H1 (cell line): Measurements from ENCODE around the gene TSC2. TPM values are rescaled to one million over a fixed set of nuclear protein-coding genes. Genes with fewer than 3 reads are reported as not detected.
A peak's percentile ranks its signal among the peaks of the same experiment; 100 is the strongest.

Experiments used
- CTCF ChIA-PET: fragments of 300-600 bp; sonication (Branson Sonifier 250); formaldehyde crosslinking; loops from one replicate; lab custom pipeline; 2021; ENCODE audit not compliant: partially characterized antibody; lab: Charles Lee
- POLR2A ChIA-PET: fragments of 300-600 bp; sonication (Branson Sonifier 250); formaldehyde crosslinking; loops from one replicate; lab custom pipeline; 2021; ENCODE audit warnings: inconsistent platforms; ENCODE audit not compliant: partially characterized antibody; lab: Charles Lee
- DNase-seq, 2 experiments: peaks; one replicate each; pipeline versions ENCODE4 v3.0.0 to v3.0.0-alpha.2; 2010 to 2022; ENCODE audit warnings: low spot score in 2 of 2, low read depth in 1 of 2, mixed read lengths in 1 of 2
- FAIRE-seq: peaks from 2 replicates; lab custom pipeline; 2011; peaks lifted over from hg19 to GRCh38; lab: Jason Lieb, UNC
- H2AFZ ChIP-seq: 2 replicates; pipeline ENCODE4 v1.8.1; 2012; ENCODE audit warnings: low read length, inconsistent platforms
- H2AK5ac ChIP-seq: 2 replicates; pipeline ENCODE4 v1.6.1; 2013; ENCODE audit warnings: low read depth, low read length
- H2BK120ac ChIP-seq: replicated peaks from 2 replicates; pipeline ENCODE3; 2013; ENCODE audit warnings: low read depth, low read length, inconsistent platforms
- H2BK12ac ChIP-seq: 2 replicates; pipeline ENCODE4 v1.6.1; 2013; ENCODE audit warnings: low read depth, low read length
- H2BK15ac ChIP-seq: 2 replicates; pipeline ENCODE4 v1.6.1; 2013; ENCODE audit warnings: low read length
- H2BK20ac ChIP-seq: 2 replicates; pipeline ENCODE4 v1.6.1; 2013; ENCODE audit warnings: low read length
- H2BK5ac ChIP-seq: 2 replicates; pipeline ENCODE4 v1.6.1; 2013; ENCODE audit warnings: low read depth, low read length
- H3K14ac ChIP-seq: 2 replicates; pipeline ENCODE4 v1.6.1; 2013; ENCODE audit warnings: inconsistent platforms; ENCODE audit not compliant: insufficient read length
- H3K18ac ChIP-seq: 2 replicates; pipeline ENCODE4 v1.6.1; 2013; ENCODE audit warnings: low read length; ENCODE audit errors: extremely low read depth
- H3K23ac ChIP-seq: 2 replicates; pipeline ENCODE4 v1.6.1; 2013; ENCODE audit warnings: inconsistent platforms; ENCODE audit not compliant: insufficient read length
- H3K23me2 ChIP-seq: 2 replicates; pipeline ENCODE4 v1.6.1; 2013; ENCODE audit warnings: low read depth, low read length
- H3K27ac ChIP-seq: 2 replicates; pipeline ENCODE4 v1.6.1; 2011; ENCODE audit warnings: low read depth, low read length, inconsistent platforms
- H3K27me3 ChIP-seq, 4 experiments: replicated peaks in 1 of 4; 1 replicate in 1 of 4; 2 replicates in 3 of 4; pipeline versions ENCODE4 v1.6.1 to v1.8.1; 2011 to 2013; ENCODE audit warnings: low read length in 3 of 4, mild to moderate bottlenecking in 3 of 4, inconsistent platforms in 2 of 4, mixed read lengths in 2 of 4, moderate library complexity in 1 of 4; ENCODE audit not compliant: control insufficient read depth in 3 of 4, insufficient read depth in 3 of 4; ENCODE audit errors: extremely low read depth in 1 of 4
- H3K36me3 ChIP-seq, 4 experiments: 2 replicates each; pipeline versions ENCODE4 v1.6.1 to v1.8.1; 2011 to 2013; ENCODE audit warnings: mild to moderate bottlenecking in 4 of 4, low read length in 3 of 4, moderate library complexity in 2 of 4, control low read depth in 1 of 4, inconsistent platforms in 1 of 4; ENCODE audit not compliant: insufficient read depth in 4 of 4, control insufficient read depth in 2 of 4
- H3K4ac ChIP-seq: replicated peaks from 2 replicates; pipeline ENCODE3; 2013; ENCODE audit warnings: low read length, low read depth, mixed read lengths, inconsistent platforms; ENCODE audit not compliant: insufficient read length
- H3K4me1 ChIP-seq, 4 experiments: replicated peaks in 1 of 4; 1 replicate in 1 of 4; 2 replicates in 3 of 4; pipeline versions ENCODE4 v1.6.1 to v1.8.1; 2011 to 2013; ENCODE audit warnings: low read length in 3 of 4, inconsistent platforms in 2 of 4, mixed read lengths in 1 of 4; ENCODE audit not compliant: insufficient read depth in 4 of 4, control insufficient read depth in 3 of 4
- H3K4me2 ChIP-seq, 2 experiments: 2 replicates each; pipeline versions ENCODE4 v1.6.1 to v1.8.1; 2011 to 2013; ENCODE audit warnings: low read depth in 2 of 2, low read length in 2 of 2, control low read depth in 1 of 2, inconsistent platforms in 1 of 2, mild to moderate bottlenecking in 1 of 2; ENCODE audit not compliant: insufficient read depth in 1 of 2
- H3K4me3 ChIP-seq, 4 experiments: fragments of 200-600, 300-600 bp in 1 of 4; sonication (generic), shearing (Covaris generic), sonication (Bioruptor Twin) in 1 of 4; 2 replicates each; pipeline versions ENCODE4 v1.5.1 to v1.8.1; 2011 to 2016; ENCODE audit warnings: low read length in 4 of 4, low read depth in 3 of 4, control low read depth in 2 of 4, inconsistent platforms in 2 of 4, mild to moderate bottlenecking in 2 of 4, mixed read lengths in 1 of 4, moderate library complexity in 1 of 4; ENCODE audit not compliant: insufficient read depth in 2 of 4; ENCODE audit errors: extremely low read depth in 1 of 4
- H3K56ac ChIP-seq: replicated peaks from 2 replicates; pipeline ENCODE3; 2013; ENCODE audit warnings: low read depth, mild to moderate bottlenecking, mixed read lengths, low read length, inconsistent platforms; ENCODE audit not compliant: insufficient read length
- H3K79me1 ChIP-seq: 2 replicates; pipeline ENCODE4 v1.6.1; 2013; ENCODE audit warnings: low read depth, low read length, control low read depth
- H3K79me2 ChIP-seq, 2 experiments: 2 replicates each; pipeline versions ENCODE4 v1.6.1 to v1.8.1; 2012 to 2013; ENCODE audit warnings: low read length in 2 of 2, mild to moderate bottlenecking in 2 of 2, inconsistent platforms in 1 of 2; ENCODE audit not compliant: insufficient read depth in 2 of 2, control insufficient read depth in 1 of 2
- H3K9ac ChIP-seq, 4 experiments: replicated peaks in 1 of 4; 1 replicate in 1 of 4; 2 replicates in 3 of 4; pipeline versions ENCODE4 v1.6.1 to v1.8.1; 2011 to 2013; ENCODE audit warnings: low read depth in 3 of 4, low read length in 3 of 4, control low read depth in 2 of 4, mild to moderate bottlenecking in 2 of 4, moderate library complexity in 2 of 4, inconsistent platforms in 1 of 4; ENCODE audit errors: extremely low read depth in 1 of 4
- H3K9me3 ChIP-seq, 2 experiments: 2 replicates each; pipeline versions ENCODE4 v1.6.1 to v1.8.1; 2012 to 2013; ENCODE audit warnings: mild to moderate bottlenecking in 2 of 2, moderate library complexity in 2 of 2, control low read depth in 1 of 2, inconsistent platforms in 1 of 2, low read depth in 1 of 2, low read length in 1 of 2, mixed read lengths in 1 of 2; ENCODE audit not compliant: insufficient read depth in 2 of 2
- H4K20me1 ChIP-seq, 2 experiments: replicated peaks in 1 of 2; 2 replicates each; pipeline versions ENCODE3 to v1.8.1; 2011 to 2013; ENCODE audit warnings: inconsistent platforms in 2 of 2, low read length in 2 of 2, mild to moderate bottlenecking in 1 of 2; ENCODE audit not compliant: insufficient read depth in 2 of 2, control insufficient read depth in 1 of 2
- H4K5ac ChIP-seq: 2 replicates; pipeline ENCODE4 v1.6.1; 2013; ENCODE audit warnings: low read length, low read depth, mixed read lengths, inconsistent platforms; ENCODE audit not compliant: insufficient read length
- H4K8ac ChIP-seq: 2 replicates; pipeline ENCODE4 v1.8.0; 2013; ENCODE audit warnings: mild to moderate bottlenecking, moderate library complexity, low read length, inconsistent platforms; ENCODE audit not compliant: insufficient read depth; ENCODE audit errors: extremely low read depth
- H4K91ac ChIP-seq: replicated peaks from 2 replicates; pipeline ENCODE3; 2013; ENCODE audit warnings: low read length, mixed read lengths, inconsistent platforms; ENCODE audit not compliant: insufficient read length
- ASH2L ChIP-seq: fragments of 200-600, 300-600 bp; sonication (generic); IDR thresholded peaks from one replicate; pipeline ENCODE4 v1.7.1; 2017; ENCODE audit warnings: low read length
- CBX5 ChIP-seq: fragments of 300-800, 300-1000 bp; sonication (generic); IDR thresholded peaks from 2 replicates; pipeline ENCODE4 v1.7.1; 2016; ENCODE audit warnings: antibody characterized with exemption, low read length, low read depth
- KDM1A ChIP-seq: fragments of 200-600, 300-600 bp; sonication (generic); IDR thresholded peaks from 2 replicates; pipeline ENCODE4 v1.7.1; 2016; ENCODE audit warnings: mild to moderate bottlenecking, low read length, borderline replicate concordance
- KDM4A ChIP-seq: IDR thresholded peaks from one replicate; pipeline ENCODE4 v1.7.1; 2012; ENCODE audit warnings: low read depth, mild to moderate bottlenecking, moderate library complexity, low read length, inconsistent platforms; ENCODE audit not compliant: severe bottlenecking
- SAP30 ChIP-seq: fragments of 300-600 bp; sonication (generic); IDR thresholded peaks from 2 replicates; pipeline ENCODE4 v1.7.1; 2012; ENCODE audit warnings: low read length, moderate library complexity, mild to moderate bottlenecking, inconsistent platforms; ENCODE audit not compliant: insufficient read depth, insufficient replicate concordance
- WGBS, 2 experiments: shearing (Covaris generic) in 1 of 2; methylation state at CpG; one replicate each; pipeline versions ENCODE4 v1.1.6 to v1.1.7; 2013 to 2015; ENCODE audit warnings: low lambda C conversion rate in 2 of 2, mixed read lengths in 2 of 2, inconsistent platforms in 1 of 2, low coverage in 1 of 2, missing lambda C conversion rate in 1 of 2; ENCODE audit not compliant: insufficient replicate concordance in 2 of 2, insufficient coverage in 1 of 2, insufficient read length in 1 of 2; ENCODE audit errors: extremely low coverage in 1 of 2, missing lambda C conversion rate in 1 of 2; 5-methylcytosine and 5-hydroxymethylcytosine counted together
- polyA plus RNA-seq, 7 experiments: library from polyadenylated mRNA; depleted of rRNA in 3 of 7; stranded (reverse) in 5 of 7; unstranded in 2 of 7; fragments of >200 nt in 5 of 7; fragments of 200-250 nt in 2 of 7; gene quantifications; 1 replicate in 5 of 7; 2 replicates in 1 of 7; 4 replicates in 1 of 7; pipeline versions ENCODE4 v1.2.1 to v1.2.3, GENCODE V29; 2011 to 2013; ENCODE audit warnings: missing spikeins in 2 of 7, mixed read lengths in 2 of 7
- total RNA-seq: library from RNA; stranded (reverse); fragmentation: NEBNext Ultra II Directional; extraction: Animal tissue kit (Norgen Biotek cat#: 25700); gene quantifications from 2 replicates; pipeline ENCODE4 v1.2.1, GENCODE V29; 2021
- TF ChIP-seq, protein P1 (sequence below), 3 experiments: IDR thresholded peaks; 1 replicate in 2 of 3; 2 replicates in 1 of 3; pipeline versions ENCODE4 v1.5.1 to v1.6.1; 2011; ENCODE audit warnings: low read length in 3 of 3, mild to moderate bottlenecking in 3 of 3, inconsistent platforms in 2 of 3, low read depth in 1 of 3, moderate library complexity in 1 of 3; ENCODE audit not compliant: insufficient read depth in 1 of 3; ENCODE audit errors: control extremely low read depth in 1 of 3

The TSC2 gene
- total and polyA plus RNA-seq, 2 of the 8 experiments (the other 6 are each of a cell fraction or from before 2014, with no cell fraction given): 65.9 to 96.6 TPM

DNA sequence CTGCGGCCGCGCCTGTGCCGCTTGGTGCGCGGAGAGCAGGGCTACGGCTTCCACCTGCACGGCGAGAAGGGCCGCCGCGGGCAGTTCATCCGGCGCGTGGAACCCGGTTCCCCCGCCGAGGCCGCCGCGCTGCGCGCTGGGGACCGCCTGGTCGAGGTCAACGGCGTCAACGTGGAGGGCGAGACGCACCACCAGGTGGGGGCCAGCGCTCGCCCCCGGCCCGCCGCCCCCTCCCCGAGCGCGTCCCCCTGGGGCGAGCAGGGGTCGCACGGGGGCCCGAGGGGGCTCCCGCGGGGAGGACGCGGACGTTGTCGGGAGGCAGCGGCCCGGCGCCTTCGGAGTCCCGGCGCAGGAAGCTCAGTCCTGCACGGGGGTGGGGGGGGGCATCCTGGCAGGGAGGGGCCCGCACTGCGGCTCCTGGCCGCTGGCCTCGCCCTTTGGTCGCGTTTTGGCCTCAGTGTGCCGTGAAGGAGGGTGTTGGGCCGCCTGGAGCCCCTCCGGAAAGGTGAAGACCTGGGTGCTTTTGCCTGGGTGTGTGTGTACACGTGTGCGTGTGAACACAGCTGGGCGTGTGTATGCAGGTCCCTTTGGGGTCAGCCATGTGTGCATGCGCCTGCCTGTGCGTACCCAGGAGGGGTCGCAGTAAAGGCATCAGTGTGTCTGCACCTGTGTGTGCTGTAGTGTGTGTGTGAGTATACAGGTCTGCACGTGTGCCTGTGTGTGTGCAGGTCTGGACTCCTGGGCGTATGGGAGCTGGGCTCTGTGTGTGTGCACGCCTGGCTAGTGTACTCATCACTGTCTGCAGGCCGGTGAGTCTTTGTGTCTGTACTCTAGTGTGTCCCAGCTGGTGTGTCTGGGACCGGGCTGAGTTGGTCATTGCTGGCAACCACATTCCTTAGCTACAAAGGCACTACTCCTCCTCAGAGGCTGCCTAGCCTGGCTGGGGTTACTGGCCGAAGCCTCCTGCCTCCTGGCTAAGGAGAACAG, 20.5 kb upstream of the TSC2 start:
- Histone ChIP-seq H3K4me1 (peaks cover 0 to 14% (median 11%) of the 10 kb centered on the region in 4 experiments; a peak in 5 of 7 replicates), H3K14ac (no peak overlapping the region), H4K91ac (peak overlapping the region; percentile 95), H2BK15ac (peak overlapping the region; percentile 92), H3K56ac (no peak overlapping the region), H4K20me1 (peaks cover 0 to 9% of the 10 kb centered on the region in 2 experiments), H2AFZ (no peak overlapping the region), H3K9me3 (no peaks in the 10 kb centered on the region), H3K27ac (no peak overlapping the region), H3K23me2 (peaks cover 7% of the 10 kb centered on the region; the same call in 1 of the 2 replicates), H3K4ac (peak overlapping the region; percentile 98), H4K5ac (no peak overlapping the region), H3K9ac (peak overlapping the region in 1 of 4 experiments; percentile 2; a peak in 1 of 7 replicates), H2BK5ac (0 out of 2 replicates have a peak overlapping the region, but pooled peaks have one; percentile 66), H3K23ac (no peak overlapping the region), H3K4me3 (peak overlapping the region; percentile 42 to 66 (median 46)), H2AK5ac (peak overlapping the region; percentile 87; the same call in 1 of the 2 replicates), H3K4me2 (peak overlapping the region; percentile 61 to 80), H3K79me2 (no peaks in the 10 kb centered on the region), H3K27me3 (peaks cover 0 to 27% (median 21%) of the 10 kb centered on the region in 4 experiments; a peak in 5 of 7 replicates), H2BK120ac (peak overlapping the region; percentile 64), H2BK20ac (no peak overlapping the region; the same call in 1 of the 2 replicates), H2BK12ac (peak overlapping the region; percentile 96; the same call in 1 of the 2 replicates), H3K79me1 (no peaks in the 10 kb centered on the region), H4K8ac (peak overlapping the region; percentile 40), H3K18ac (peak overlapping the region; percentile 65; the same call in 1 of the 2 replicates), H3K36me3 (no peaks in the 10 kb centered on the region)
- POLR2A ChIA-PET: interaction anchor here (0.5 to 1.6 kb wide), 12 partner anchors 10 to 434 kb away, joined by 3 to 7 read pairs (median 3); partner anchors contain the start of genes RPS2 and TRAF7
- CTCF ChIA-PET: interaction anchor here (0.8 to 2.1 kb wide), 11 partner anchors 8 to 113 kb away, joined by 3 to 7 read pairs (median 4); no protein-coding TSS in a partner anchor
- DNase-seq: peak in 1 of 2 experiments; percentile 66
- 25% methylated on average over 34 of the region's 76 CpGs; no CpG with 5 or more reads in 1 of the 2 experiments for WGBS, 2 experiments
- TF ChIP-seq KDM4A: peak; percentile 17
- TF ChIP-seq, protein P1, sequence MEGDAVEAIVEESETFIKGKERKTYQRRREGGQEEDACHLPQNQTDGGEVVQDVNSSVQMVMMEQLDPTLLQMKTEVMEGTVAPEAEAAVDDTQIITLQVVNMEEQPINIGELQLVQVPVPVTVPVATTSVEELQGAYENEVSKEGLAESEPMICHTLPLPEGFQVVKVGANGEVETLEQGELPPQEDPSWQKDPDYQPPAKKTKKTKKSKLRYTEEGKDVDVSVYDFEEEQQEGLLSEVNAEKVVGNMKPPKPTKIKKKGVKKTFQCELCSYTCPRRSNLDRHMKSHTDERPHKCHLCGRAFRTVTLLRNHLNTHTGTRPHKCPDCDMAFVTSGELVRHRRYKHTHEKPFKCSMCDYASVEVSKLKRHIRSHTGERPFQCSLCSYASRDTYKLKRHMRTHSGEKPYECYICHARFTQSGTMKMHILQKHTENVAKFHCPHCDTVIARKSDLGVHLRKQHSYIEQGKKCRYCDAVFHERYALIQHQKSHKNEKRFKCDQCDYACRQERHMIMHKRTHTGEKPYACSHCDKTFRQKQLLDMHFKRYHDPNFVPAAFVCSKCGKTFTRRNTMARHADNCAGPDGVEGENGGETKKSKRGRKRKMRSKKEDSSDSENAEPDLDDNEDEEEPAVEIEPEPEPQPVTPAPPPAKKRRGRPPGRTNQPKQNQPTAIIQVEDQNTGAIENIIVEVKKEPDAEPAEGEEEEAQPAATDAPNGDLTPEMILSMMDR (IDR thresholded peaks at IDR 0.05; ENCODE audit: control extremely low read depth in 1 of 3, insufficient read depth in 1 of 3, low read depth in 1 of 3, low read length in 3 of 3): peak in 1 of 3 experiments; percentile 15; a peak in 1 of 4 replicates
- TF ChIP-seq ASH2L: no peak
- peak; percentile 99; the same call in 1 of the 2 replicates for TF ChIP-seq KDM1A
- TF ChIP-seq CBX5: no peak
- TF ChIP-seq SAP30: no peak
- FAIRE-seq: no peak
